Ishikawa (cell line): ENCODE measurements around the gene SH2B3.

Experiments used
- CEBPB ChIP-seq: IDR thresholded peaks from 2 replicates; pipeline ENCODE4 v1.6.1; 2012
- EP300 ChIP-seq: IDR thresholded peaks from 2 replicates; pipeline ENCODE4 v1.6.1; 2012; ENCODE audit warnings: borderline replicate concordance
- FOXM1 ChIP-seq: IDR thresholded peaks from 2 replicates; pipeline ENCODE4 v1.6.1; 2012; ENCODE audit warnings: low read depth, borderline replicate concordance
- MAX ChIP-seq: IDR thresholded peaks from 2 replicates; pipeline ENCODE4 v1.6.1; 2012
- NFIC ChIP-seq: IDR thresholded peaks from 2 replicates; pipeline ENCODE4 v1.6.1; 2012
- RAD21 ChIP-seq: IDR thresholded peaks from 2 replicates; pipeline ENCODE4 v1.6.1; 2012; ENCODE audit warnings: low read depth
- TAF1 ChIP-seq: IDR thresholded peaks from 2 replicates; pipeline ENCODE4 v1.6.1; 2012; ENCODE audit warnings: low read depth, mild to moderate bottlenecking
- YY1 ChIP-seq: IDR thresholded peaks from 2 replicates; pipeline ENCODE4 v1.6.1; 2012; ENCODE audit warnings: low read depth
- ZBTB7A ChIP-seq: IDR thresholded peaks from 2 replicates; pipeline ENCODE4 v1.6.1; 2012; ENCODE audit warnings: low read depth
- TF ChIP-seq, protein P1 (sequence below): IDR thresholded peaks from 2 replicates; pipeline ENCODE4 v1.6.1; 2012; ENCODE audit warnings: low read depth, mild to moderate bottlenecking
- TF ChIP-seq, protein P2 (sequence below): IDR thresholded peaks from 2 replicates; pipeline ENCODE4 v1.6.1; 2012

DNA sequence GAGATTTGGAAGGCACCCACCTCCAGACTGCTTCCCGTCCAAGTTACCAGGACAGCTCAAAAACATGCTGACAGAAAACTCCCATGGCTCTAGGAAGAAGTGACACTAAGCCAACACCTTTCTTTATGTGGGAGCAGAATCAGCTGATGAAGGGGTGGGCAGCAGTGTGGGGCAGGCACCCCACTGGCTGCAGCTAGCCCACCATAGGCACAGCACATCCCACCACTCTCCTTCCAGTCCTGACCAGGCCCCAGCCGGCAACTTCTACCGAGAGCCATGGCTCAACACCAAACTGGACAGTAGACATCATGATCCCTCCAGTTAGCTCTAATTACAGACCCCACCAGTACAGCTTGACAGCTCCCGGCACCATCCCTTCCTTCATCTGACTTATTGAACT is 45.0 kb downstream of the SH2B3 start:
- TF ChIP-seq NFIC (no peak), ZBTB7A (no peak), TAF1 (no peak), MAX (no peak), RAD21 (no peak), CEBPB (no peak), YY1 (no peak), EP300 (no peak), FOXM1 (no peak)
- TF ChIP-seq, protein P1, sequence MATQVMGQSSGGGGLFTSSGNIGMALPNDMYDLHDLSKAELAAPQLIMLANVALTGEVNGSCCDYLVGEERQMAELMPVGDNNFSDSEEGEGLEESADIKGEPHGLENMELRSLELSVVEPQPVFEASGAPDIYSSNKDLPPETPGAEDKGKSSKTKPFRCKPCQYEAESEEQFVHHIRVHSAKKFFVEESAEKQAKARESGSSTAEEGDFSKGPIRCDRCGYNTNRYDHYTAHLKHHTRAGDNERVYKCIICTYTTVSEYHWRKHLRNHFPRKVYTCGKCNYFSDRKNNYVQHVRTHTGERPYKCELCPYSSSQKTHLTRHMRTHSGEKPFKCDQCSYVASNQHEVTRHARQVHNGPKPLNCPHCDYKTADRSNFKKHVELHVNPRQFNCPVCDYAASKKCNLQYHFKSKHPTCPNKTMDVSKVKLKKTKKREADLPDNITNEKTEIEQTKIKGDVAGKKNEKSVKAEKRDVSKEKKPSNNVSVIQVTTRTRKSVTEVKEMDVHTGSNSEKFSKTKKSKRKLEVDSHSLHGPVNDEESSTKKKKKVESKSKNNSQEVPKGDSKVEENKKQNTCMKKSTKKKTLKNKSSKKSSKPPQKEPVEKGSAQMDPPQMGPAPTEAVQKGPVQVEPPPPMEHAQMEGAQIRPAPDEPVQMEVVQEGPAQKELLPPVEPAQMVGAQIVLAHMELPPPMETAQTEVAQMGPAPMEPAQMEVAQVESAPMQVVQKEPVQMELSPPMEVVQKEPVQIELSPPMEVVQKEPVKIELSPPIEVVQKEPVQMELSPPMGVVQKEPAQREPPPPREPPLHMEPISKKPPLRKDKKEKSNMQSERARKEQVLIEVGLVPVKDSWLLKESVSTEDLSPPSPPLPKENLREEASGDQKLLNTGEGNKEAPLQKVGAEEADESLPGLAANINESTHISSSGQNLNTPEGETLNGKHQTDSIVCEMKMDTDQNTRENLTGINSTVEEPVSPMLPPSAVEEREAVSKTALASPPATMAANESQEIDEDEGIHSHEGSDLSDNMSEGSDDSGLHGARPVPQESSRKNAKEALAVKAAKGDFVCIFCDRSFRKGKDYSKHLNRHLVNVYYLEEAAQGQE: no peak
- TF ChIP-seq, protein P2, sequence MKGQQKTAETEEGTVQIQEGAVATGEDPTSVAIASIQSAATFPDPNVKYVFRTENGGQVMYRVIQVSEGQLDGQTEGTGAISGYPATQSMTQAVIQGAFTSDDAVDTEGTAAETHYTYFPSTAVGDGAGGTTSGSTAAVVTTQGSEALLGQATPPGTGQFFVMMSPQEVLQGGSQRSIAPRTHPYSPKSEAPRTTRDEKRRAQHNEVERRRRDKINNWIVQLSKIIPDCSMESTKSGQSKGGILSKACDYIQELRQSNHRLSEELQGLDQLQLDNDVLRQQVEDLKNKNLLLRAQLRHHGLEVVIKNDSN: no peak
